ENCODE data around the gene CREB5.

DNA sequence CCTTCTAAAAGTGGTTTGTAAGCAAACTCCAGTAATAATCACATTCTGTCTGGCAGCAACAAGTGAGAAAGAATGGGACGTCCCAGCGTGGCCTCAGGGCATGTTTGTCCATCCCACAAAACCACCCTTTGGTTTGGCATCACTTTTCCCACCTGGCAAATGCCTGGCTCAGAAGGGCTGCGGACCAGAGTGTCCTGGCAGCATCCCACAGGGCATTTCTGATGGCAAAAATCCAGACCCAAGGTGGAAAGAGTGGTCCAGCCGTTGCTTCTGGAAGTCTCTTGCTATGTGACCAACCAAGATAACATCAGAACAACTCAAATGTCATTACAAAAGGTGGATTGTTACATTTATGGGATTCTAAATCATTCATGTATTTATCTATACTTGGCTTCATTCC is 174.4 kb downstream of the CREB5 start:
- TF ChIP-seq, protein P1, sequence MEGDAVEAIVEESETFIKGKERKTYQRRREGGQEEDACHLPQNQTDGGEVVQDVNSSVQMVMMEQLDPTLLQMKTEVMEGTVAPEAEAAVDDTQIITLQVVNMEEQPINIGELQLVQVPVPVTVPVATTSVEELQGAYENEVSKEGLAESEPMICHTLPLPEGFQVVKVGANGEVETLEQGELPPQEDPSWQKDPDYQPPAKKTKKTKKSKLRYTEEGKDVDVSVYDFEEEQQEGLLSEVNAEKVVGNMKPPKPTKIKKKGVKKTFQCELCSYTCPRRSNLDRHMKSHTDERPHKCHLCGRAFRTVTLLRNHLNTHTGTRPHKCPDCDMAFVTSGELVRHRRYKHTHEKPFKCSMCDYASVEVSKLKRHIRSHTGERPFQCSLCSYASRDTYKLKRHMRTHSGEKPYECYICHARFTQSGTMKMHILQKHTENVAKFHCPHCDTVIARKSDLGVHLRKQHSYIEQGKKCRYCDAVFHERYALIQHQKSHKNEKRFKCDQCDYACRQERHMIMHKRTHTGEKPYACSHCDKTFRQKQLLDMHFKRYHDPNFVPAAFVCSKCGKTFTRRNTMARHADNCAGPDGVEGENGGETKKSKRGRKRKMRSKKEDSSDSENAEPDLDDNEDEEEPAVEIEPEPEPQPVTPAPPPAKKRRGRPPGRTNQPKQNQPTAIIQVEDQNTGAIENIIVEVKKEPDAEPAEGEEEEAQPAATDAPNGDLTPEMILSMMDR (IDR thresholded peaks at IDR 0.05) = no peak
- no peak for TF ChIP-seq POLR2A (IDR thresholded peaks at IDR 0.05)
